Measurements from ENCODE around the gene LRRC45.

The LRRC45 gene

DNA sequence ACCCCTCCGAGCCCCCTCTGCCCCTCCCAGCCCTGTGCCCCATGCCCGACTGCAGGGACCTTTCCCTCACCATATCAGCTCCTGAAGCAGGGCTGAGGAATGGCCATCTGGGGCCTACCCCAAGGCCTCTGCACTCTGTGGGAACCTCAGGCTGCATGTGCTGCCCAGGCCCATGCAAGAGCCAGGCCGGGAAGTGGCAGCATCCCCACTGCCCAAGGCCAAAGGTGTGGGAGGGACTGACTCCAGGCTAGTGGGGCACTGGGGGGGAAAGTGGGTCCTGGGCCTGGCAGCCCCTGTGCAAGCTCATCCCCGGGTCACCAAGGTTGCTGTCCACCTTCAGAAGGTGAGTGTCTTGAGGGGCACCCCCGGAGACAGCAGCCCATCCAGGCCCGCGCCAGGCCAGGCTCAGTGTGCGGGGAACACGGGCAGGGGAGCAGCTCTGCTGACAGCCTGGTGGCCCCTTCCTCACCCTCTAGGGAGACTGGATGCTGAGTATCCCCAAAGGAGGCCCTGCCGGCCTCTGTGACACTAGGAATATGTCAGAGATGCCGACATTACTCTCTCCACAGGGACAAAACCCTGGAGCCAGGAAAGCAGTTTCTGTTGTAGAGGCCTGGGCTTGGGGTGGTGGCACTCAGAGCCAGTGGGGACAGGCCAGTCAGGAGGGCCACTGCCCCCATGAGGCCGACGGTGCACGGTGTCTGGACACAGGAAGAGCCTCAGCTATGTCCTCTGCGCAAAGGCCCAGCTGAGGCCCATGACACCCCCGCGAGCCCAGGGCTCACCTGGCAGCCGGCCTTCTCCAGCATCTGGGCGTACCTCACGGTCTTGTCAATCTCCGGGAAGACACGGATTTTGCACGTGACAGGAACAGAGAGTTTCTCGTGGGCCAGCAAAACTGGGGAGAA lies 39.2 kb downstream of the LRRC45 start:
- DNase-seq (ENCODE audit: low read depth in 2 of 2): no peak

DNA sequence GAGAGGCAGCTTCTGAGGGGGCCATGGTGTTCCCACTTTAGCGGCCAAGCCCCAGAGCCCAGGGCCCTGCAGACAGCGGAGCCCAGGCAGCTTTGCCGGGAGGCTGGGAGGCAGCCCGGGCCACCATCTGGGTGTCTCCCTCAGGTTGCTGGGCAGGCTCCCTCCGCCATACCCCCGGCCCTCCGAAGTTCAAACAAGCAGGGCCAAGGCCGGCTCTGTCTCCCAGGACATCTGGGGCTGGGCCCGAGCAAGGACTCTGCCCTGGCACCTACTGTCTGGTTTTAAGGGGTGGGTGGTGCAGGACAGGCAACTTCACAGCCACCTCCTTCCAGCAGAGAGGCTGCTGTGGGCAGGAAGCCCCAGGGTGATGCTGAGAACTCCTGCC lies 39.9 kb downstream of the LRRC45 start:
- no peak for DNase-seq (ENCODE audit: low read depth in 2 of 2)

DNA sequence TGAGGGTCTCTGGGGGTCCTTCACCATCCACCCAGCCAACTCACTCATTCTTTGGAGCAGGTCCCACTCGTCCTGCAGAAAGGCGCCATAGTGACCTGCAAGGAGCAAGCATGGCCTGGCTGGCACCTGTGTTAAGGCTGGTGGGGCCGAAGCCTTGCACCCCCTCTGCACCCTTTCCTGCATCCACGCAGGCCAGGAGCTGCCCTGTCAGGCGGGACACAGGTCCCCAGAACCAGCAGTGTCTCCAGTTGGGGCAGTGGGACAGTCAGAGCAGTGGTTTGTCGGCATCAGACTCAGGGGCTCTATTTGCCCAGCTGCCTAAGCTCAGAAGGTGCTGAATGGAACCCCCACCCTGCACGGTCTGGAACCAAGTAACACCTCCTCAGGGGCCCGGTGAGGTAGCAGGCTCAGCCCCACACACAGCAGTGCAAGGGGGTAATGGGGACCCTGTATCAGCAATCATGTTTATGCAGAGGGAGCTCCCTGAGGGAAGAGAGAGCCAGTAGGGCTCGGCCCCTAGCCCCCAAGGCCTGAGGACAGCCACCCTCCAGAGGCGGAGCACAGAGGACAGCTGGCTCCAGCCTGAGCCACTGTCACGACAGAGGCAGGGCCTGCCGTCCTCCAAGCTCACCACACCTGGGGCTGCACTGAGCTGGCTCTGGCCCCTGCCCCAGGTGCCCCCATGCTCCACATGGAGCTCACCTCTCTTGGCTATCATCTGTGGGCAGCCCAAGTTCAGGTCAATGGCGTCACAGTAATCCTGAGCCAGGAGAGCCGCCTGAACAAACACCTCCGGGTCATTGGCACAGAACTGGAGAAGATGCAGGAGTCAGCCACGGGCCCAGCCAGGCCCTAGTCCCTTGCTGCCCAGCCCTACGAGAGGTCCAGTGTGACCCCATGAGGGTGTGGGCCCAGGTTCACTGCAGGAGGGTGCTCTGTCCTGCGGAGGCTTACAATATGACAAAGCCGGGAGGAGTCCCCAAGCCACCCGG lies 40.6 kb downstream of the LRRC45 start:
- DNase-seq (ENCODE audit: low read depth in 2 of 2): no peak

DNA sequence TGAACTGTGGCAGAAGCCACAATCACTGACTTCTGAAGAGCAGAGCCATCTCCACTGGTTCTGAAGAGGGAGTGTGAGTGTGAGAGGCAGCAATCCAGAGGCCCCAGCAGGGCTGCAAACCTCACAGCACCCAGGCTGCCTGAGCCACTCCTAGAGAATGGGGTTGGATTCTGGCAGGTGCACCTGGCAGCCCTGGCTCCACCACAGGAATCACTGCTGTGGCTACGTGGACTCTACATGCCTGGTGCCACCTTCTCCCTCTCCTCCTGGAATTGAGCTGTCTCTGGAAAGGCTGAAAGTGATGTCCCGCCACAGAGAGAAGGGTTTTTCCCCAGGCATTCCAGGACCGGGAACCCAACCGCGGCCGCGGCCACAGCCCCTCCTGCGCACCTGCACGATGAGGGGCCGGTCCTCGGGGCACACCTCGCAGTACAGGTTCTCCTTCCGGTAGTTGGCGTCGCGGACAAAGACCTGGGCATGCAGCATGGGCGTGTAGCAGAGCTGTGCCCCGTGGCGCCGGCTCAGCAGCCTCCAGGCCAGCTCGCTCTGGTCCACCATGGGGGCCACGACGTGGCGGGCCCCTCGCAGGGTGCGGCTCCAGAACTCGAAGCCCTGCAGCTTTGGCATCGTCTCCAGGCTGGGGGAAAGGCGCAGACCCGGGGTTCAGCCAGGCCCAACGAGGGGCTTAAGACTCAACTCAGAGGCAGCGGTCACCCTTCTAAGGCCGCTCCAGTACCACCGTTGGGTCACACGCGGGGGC lies 41.5 kb downstream of the LRRC45 start:
- no peak for DNase-seq (ENCODE audit: low read depth in 2 of 2)

DNA sequence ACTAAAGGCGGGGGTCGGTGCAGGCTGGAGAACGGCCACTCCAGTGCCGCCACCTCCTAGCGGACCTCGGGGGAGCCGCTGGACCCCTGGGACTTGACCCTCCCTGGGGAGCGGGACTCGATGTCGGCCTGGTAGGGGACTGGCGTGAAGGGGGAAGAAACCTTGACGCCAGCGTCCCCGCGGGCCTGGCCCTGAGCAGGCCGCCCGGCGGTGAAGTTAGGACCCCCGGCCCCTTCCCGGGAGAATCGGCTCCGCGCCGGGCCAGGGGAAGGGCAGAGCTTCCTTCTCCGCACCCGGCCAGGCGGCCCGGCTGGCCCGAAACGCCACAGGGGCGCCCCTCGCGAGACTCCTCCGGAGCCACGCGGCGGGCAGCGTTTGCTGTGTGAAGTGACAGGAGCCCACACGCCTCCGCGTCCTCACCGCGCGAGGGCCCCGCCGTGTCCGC lies 42.1 kb downstream of the LRRC45 start:
- DNase-seq (ENCODE audit: low read depth in 2 of 2): no peak

DNA sequence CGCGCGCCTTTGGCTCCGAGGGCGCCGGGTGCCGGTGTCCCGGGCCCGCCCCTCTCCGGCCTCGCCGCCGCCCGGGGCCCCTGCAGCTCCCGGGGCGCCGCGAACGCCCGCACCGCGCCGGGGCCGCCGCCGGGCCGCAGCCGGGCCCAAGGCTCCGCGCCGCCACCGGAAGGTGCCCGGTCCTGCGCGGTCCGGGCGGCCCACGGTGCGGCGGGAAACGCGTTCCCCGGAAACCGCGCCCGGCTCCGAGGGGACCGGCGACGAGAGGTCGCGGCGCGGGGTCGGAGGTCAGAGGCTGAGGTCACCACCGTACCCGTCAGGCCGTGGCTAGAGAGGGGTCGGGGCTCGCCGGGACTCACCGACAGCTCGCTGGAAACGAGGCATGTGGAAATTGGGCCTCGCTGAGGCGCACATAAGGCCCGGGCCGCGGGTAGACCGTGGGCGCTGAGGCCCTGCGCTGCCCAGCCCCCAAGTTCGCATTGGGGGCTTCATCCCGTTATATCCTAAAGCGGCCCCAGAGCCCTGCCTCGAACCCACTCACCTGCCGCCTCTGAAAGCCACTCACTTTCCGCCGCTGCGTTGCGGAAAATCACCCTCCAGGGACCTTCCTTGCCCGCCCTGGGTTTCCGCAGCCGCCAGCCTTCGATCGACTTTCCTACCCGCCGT lies 42.7 kb downstream of the LRRC45 start, which contains the start of gene DUS1L:
Gene DUS1L (minus strand): TSS at position 167 of the 666 bp plus-strand sequence. CDS start 745 bp downstream, outside the sequence.
- DNase-seq (ENCODE audit: low read depth in 2 of 2): peak; percentile 57 to 58

DNA sequence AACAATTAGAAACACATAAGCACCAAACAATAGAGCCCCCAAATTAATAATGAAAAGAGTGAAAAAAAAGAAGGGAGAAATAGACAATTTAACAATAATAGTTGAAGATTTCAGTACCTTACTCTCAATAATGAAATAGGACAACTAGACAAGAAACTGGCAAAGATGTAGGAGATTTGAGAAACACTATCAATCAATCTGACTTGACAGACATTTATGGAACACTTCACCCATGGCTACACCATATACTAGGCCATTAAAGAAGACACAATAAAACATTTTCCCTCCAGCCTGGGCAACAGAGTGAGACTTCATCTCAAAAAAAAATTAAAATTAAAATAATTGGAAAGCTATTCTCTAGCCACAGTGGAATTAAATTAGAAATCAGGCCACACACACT lies 47.5 kb downstream of the LRRC45 start:
- no peak for DNase-seq (ENCODE audit: low read depth in 2 of 2)

DNA sequence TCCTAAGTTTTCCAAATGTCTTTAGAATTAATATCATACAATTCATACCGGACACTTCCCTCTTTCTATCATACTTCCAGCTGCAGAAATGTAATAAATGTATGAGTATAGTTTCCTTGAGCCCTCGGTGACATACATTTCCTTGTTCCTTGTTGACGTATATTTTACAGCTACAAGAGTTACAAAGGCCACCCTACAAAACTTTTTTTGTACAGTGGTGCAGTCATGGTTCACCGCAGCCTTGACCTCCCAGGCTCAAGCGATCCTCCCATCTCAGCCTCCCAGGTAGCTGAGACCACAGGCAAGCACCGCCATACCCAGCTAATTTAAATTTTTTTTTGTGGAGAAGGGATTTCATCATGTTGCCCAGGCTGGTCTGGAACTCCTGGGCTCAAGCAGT lies 49.7 kb downstream of the LRRC45 start:
- DNase-seq (ENCODE audit: low read depth in 2 of 2): no peak

DNA sequence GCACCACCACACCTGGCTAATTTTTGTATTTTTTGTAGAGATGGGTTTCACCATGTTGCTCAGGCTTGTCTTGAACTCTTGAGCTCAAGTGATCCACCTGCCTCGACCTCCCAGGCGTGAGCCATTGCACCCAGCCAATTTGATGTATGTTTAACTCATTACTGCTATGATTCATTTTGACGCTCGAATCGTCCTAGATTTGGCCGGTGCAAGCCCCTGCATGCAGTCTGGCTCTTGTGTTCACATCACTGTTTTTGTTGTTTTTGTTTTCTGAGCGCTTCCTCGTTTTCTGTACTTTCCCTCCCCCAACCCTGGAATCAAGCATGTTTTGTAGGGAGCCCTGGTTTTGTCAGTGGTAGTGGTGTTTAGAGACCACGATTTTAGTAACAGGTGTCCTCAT lies 50.3 kb downstream of the LRRC45 start:
- DNase-seq (ENCODE audit: low read depth in 2 of 2): no peak

DNA sequence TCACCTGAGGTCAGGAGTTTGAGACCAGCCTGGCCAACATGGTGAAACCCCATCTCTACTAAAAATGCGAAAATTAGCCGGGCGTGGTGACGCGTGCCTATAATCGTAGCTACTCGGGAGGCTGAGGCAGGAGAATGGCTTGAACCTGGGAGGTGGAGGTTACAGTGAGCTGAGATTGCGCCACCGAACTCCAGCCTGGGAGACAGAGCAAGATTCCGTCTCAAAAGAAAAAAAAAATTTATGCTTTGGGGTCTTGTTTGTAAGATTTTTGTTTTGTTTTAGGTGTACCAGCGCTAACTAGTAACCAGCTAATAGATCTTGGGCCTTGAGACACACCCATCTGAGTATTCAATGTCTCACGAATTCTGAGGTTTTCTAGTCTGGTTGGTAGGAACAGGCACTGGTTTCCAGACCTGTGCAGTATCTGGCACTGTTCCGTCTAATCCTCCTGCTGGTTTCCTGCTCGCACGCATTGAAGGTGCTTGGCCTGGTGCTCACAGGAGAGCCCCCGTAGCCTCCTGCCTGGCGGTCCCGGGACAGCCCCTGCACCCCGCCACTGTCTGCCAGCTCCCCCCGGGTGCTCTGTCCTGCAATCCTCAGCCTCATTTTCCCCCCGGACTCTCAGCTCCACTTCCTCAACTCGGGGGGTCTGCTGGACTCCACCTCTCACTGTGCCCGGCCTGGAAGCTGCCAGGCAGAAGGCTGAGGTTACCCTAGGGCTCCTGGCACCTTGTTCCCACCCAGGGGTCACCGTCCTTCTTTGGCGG lies 53.1 kb downstream of the LRRC45 start:
- no peak for DNase-seq (ENCODE audit: low read depth in 2 of 2)

DNA sequence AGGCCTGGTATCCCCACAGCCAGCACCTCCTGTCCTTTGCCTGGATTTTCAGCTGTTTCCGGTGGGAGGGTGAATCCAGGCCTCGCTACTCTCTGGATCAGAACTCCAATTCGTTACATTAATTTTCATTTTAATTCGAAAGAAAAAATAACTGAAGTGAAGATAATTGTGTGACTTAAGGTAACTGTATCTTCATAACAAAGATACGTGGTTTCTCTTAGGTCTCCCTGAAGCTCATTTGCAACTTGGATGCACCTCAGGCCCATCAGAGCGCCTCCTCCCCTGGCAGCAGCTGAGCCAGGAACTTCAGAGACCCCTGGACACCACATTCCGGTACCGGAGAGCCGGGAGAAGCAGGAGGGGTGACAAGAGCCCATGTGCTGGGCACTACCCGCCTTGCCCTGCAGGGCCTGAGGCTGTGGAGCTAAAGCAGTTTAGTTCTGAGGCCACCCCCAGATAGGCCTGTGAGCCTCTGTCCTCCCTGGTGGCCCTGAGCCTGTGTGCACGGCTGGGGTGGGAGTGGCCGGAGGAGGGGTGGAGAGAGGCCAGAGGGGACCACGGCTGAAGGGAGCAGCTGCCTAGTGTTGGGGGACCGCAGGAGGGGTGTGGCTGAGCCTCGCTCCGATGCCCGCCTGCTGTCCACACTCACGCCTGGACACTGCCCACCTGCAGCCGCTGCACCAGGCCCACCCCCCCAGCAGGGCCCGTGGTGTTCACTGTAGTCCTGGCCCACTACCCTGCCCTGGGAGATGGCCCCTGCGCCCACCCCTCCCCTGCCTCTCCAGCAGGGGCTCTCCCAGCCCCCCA lies 53.9 kb downstream of the LRRC45 start:
- DNase-seq (ENCODE audit: low read depth in 2 of 2): no peak

DNA sequence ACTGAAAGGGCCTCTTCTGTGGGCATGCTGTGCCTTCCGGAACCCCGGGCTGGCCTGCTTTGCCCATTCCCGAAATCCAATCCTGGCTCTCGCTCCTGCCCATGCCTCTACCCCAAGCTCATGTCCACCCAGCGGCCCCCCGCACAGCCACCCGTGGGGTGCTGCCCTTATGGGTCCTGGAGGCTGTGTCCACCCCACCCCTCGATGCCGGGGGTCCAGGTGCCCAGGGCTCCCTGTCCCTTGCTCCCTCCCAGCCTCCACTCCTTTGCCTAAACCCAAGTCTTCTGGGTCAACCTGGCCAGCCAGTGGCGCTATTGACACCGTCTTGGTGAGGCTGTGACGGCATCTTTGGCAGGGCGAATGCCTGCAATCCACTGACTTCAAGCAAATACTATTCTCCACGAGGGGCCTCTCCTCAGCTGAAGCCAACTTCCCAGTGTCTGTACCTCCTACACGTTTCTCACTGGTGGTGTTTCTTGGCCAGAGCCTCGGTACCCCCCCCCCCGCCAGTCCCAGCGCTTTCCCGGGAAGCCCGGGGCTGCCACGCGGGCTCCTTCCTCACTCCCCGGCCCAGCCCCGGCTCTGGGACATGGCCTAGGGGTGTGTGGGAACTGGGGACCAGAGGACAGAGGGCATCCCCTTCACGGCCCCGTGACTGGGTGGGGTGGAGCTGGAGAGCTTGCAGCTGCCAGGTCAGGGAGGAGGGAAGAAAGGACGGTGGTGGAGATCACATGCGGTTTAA lies 54.7 kb downstream of the LRRC45 start:
- DNase-seq (ENCODE audit: low read depth in 2 of 2): no peak

DNA sequence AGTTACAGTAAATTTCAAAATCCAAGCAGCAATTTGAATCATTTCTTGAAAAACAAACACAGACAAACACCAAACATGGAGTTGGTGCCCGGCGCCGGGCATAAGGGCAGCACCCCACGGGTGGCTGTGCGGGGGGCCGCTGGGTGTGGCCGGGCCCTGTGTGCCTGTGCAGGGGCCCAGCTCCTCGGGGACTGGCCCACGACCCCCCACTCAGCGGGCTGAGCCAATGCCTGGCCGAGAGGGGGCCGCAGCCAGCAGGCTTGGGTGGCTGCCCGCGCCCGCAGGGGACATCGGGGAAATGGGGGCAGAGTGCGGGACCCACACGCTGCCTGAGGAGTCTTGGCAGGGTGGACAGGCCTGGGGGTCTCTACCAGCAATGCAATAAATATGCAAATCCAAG lies 55.3 kb downstream of the LRRC45 start:
- no peak for DNase-seq (ENCODE audit: low read depth in 2 of 2)

DNA sequence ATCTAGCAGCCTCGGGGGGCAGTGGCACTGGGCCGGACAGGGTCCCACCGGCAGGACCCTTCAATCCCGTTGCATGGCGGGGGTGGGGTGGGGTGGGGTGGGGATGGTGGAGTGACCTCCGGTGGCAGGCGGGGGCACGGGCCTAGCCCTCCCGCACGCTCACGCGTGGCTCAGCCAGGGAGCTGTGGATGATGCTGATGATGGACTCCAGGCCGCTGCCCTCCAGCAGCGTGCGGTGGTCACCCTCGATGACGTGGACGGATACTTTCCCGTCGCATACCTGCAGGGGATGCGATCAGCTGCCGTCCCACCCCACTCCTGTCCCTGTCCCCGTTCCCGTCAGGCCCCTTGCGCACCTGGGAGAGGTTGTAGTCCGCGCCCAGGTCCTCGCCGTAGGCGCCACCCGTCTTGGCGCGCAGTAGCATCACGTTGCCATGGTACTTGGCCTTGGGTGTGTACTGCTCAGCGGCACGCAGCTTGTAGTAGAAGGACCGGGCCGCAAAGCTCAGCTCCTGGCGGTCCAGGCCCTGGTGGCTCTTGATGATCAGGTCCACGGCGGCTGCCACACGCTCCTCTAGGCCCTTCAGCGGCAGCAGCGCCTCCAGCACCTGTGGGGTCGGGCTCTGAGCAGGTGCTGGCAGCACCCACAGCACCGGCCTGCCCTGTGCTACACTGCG lies 56.0 kb downstream of the LRRC45 start:
- no peak for DNase-seq (ENCODE audit: low read depth in 2 of 2)

DNA sequence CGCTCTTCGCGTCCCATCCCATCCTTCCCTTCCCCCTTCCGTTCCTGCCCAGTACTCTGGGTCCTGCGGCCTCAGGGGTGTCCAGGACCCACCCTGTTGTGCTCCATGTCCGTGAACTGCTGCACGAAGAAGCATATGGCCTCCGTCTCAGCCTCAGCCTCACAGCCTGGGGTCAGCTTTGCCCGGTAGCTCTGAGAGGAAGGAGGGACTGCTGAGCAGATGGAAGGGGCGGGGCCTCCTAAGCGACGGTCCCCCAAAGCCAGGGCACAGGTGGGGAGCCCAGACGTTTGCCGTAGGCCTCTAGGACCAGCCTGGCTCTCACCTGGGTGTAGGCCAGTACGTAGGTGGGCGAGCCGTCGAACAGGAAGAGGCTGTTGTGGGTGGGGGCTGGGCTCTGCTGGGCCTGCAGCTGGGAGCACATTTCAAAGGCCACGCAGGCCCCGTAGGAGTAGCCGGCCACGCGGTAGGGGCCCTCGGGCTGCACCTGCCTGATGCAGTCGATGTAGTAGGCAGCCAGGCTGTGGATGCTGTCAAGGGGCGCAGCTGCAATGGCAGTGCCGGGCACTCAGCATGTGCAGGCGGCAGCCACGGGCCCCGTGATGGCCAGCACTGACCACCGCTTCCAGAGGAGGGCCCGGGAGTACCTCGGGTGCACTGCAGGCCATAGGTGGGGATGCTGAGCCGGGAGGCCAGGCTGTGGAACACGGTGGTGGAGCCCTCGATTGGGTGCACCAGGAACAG lies 57.1 kb downstream of the LRRC45 start:
- DNase-seq (ENCODE audit: low read depth in 2 of 2): no peak
